Stimulated activated CD8-positive, alpha-beta memory T cell treated with anti-CD3 and anti-CD28 coated beads, Interleukin-15, amount 100 ng/mL, for 48 hours (primary cell): ENCODE results near the gene CD300H.

ENCODE experiments used
- DNase-seq, 2 donors: peaks; one replicate each; pipeline ENCODE4 v3.0.0-alpha.2; 2020; ENCODE audit warnings: low read depth in 2 of 2

CD300H gene

DNA sequence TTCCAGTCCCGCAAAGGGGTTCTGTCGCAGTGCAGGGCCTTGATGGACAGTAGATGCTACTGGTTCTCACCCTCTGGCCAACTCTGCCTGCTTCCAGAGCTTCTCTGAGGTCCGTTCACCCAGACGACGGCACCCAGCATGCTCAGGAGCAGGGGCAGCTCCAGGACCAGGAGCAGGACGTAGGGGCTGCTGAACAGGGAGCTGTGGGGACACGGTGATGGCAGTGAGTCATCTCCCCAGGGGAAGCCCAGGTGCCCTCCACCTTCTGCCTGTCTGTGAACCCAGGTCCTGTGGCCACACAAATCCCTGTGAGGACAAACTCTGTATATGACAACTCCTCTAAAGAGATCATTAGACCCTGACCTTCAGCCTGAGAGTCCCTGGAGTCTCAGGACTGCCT is 18.0 kb downstream of the CD300H start:
- DNase-seq, result no peak

- no peak for DNase-seq
These were observed 19.6 kb downstream of the CD300H start for GRCh38 chr17:74547736-74548135.

- no peak for DNase-seq
These were observed 20.0 kb downstream of the CD300H start for GRCh38 chr17:74547264-74547663.

DNA sequence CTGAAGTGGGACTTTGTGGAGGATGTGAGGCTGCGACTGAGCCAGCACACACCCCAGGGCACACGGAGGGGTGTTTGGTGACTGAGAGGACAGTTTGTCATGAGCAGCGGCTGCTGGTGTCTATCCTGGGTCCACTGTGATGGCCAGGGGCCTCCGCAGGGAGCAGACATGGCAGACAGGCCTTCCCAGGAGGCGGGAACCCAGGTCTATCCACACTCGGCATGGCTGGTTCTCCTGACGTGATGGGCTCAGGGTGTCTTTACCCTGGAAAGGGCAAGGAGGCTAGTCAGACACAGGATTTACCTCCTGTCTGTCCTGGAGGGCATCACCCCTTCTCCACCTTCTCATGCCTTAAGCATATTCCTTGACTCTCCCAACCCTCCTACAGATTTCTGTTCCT is 20.7 kb downstream of the CD300H start:
- no peak for DNase-seq

DNA sequence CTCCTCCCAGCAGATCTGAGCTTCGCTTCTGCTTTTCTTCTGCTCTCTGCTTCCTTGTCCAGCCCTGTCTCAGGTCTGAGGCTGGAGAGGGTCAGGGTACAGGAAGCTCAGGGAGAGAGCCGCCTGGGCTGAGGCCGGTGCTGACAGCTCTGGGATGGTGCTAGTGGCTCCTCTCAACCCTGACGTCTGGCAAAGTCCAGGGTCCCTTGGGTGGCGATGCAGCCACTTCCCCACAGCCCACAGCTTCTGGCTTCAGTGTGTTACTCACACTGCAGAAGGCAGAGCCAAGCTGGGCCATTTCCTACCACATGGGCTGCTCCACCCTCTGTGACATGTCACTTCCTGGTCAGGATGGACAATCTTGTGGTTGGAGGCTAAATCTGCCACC is 21.5 kb downstream of the CD300H start, which contains the start of gene CD300C:
Gene CD300C, minus strand, starts transcription at position 273 of the 388 bp plus-strand sequence. CDS start 333 bp downstream, outside the sequence.
- DNase-seq, result no peak

DNA sequence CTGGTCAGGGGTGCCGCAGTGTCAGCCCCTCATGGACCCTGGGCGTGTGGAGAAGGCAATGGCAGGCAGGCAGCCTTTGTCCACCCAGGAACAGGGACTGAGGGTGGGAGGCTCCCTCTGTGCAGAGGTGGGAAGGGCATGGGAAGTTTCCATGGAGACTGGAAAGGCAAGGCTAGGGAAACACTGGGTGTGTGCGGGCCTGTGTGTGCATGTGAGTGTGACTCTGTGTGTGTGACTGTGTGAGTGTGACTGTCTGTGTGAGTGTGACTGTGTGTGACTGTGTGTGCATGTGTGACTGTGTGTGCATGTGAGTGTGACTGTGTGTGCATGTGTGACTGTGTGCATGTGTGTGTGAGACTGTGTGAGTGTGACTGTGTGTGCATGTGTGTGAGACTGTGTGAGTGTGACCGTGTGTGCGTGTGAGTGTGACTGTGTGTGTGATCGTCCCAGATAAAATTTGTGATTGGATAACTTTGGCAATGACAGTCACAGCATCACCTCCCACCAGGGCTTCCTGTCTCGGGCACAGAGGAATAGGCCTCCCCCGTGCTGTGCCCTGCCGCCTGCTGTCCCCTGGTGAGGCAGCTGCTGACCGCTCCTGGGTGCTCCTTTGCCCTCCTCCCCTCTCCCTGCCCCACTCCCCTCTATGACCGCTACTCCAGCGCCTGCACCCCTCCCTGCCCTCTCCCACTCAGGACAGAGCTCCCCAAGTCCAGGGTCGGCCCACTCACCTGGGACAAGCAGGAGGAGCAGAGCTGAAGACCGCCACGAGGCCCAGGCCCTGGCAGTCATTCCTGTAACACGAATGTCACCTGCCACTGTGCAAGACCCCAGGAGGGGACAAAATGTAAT is 22.1 kb downstream of the CD300H start:
- no peak for DNase-seq

- no peak for DNase-seq
These were observed 23.2 kb downstream of the CD300H start for GRCh38 chr17:74543891-74544760.

DNA sequence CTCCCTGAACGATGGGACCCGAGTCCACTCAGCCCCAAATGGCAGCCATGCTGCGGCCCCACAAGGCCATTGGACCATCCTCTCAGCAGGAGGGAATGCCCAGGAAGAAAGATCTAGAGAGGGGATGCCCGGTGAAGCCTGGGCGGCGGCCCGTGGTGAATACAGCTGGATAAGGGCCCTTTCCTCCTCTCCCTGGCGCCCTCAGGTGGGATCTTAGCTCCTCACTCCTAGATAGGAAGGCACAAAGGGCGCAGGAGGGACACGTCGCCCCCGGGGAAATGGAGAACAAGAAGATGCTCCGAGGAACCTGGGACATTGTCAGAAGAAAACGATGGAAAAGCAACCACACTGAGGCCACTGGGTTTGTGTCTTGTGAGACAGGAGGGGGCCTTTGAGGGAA is 23.9 kb downstream of the CD300H start:
- no peak for DNase-seq

- no peak for DNase-seq
These were observed 24.5 kb downstream of the CD300H start for GRCh38 chr17:74542727-74543383.

- no peak for DNase-seq
These were observed 25.1 kb downstream of the CD300H start for GRCh38 chr17:74542166-74542565.

DNA sequence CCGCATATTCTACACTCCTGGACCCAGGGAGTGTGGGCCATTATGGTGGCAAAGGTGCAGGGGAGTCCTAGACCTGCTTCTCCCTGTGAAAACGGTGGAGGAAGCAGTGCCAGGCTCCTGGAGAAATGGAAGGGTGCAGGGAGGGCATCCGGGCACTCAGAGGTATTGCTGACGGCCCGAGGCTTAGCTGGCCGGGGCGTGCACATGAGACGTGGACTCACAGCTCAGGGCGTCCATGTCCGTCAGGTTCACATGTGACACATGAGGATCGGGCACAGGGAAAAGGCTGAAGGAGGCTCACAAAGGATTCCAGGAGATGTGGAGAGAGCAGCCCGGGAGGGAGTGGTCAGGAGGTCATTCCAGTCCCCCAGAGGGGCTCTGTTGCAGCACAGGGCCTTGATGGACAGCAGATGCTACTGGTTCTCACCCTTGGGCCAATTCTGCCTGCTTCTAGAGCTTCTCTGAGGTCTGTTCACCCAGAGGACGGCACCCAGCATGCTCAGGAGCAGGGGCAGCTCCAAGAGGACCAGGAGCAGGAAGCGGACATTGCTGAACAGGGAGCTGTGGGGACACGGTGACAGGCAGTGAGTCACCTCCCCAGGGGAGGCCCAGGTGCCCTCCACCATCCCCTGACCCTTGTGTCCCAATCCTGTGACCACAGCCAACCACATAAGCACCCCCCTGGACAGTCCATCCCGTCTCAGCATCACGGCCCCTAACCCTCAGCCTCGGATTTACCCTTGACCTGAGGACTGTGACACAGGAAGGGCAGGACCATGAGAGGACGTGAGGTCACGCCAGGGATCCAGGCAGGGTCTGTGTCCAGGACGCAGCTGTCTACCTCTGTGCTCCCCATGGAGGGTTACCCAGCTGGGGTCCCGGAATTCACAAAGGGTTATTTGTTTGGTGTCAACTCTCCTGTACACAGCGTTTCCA is 25.9 kb downstream of the CD300H start:
- DNase-seq, result no peak

DNA sequence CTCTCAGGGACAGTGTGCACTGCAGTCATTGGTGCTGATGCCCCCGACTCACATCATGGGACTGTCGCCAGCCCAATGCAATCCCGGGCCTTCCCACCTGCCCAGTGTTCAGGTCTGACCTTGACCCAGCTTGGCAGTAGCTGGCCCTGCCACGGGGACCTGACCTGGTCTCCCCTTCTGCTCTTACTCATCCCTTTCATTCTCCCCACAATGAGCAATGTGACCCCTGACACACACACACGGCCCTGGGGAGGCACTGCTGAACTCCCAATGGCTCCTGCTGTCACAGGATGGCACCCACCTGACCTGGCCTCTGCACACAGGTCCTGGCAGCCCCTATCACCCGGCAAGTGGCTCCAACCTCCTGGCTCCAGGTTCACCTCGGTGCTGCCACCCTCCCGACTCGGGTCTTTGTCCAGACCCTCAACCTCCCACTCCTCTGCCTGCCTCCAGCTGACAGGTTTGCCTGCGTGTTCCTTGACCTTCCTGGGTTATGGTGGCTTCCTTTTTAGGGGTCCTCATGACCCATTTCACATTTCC is 28.0 kb downstream of the CD300H start:
- DNase-seq, result no peak

GRCh38 chr17:74536890-74537289 is 30.4 kb downstream of the CD300H start:
- no peak for DNase-seq

DNA sequence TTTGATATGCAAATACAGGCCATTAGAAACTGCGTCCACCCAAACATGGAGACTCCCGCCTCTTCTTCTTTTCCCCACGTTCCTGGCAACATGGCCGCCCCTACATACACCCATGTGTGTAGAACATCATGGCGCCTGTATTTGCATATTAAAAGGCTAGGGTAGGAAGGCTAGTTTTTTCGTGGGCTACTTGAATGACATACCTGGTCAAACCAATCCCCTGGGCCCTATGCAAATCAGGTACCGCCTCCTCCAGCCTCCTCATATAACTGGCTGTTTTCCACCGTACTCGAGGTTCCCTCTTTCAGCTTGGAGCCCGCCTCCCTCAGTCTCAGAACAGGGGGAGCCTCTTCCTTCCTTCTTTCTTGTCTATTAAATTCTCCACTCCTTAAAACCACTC is 35.2 kb downstream of the CD300H start:
- DNase-seq, result no peak

DNA sequence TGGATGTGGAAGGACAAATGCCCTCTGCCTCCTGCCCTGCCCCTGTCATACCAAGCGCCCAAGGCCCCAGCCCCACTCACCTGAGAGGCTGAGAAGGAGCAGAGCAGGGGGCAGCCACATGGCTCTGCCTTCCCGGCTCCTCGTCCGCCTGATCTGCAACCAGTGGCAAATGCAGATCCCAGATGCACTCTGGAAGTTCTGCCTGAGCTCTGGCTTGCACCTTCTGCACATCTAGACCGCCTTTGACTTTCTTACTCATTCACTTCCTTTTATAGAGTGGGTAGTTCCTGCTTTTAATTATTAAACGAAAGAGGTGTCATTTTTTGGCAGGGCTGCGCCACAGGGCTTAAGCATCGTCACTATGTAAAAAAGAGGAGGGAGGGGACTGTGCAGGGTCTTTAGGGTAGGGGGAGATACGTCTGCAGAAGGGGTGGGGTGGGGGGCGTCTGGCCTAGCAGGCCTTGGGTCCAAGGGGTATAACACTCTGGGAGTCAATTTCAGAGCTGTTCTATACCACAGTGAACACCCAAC is 36.0 kb downstream of the CD300H start, which contains the start of gene CD300LB:
Gene CD300LB, minus strand, starts transcription at position 245 of the 531 bp plus-strand sequence. Its CDS starts 125 bp downstream, at position 120.
- no peak for DNase-seq

DNA sequence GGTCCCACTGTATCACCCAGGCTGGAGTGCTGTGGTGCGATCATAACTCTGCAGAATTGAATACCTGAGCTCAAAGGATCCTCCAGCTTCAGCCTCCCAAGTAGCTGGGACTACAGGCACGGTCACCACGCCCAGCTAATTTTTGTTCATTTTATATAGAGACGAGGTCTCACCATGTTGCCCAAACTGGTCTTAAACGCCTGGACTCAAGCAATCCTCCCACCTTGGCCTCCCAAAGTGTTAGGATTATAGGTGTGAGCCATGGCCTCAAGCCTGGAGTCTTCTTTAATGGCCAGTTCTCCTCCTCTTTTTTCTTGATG is 36.5 kb downstream of the CD300H start:
- DNase-seq, result no peak

DNA sequence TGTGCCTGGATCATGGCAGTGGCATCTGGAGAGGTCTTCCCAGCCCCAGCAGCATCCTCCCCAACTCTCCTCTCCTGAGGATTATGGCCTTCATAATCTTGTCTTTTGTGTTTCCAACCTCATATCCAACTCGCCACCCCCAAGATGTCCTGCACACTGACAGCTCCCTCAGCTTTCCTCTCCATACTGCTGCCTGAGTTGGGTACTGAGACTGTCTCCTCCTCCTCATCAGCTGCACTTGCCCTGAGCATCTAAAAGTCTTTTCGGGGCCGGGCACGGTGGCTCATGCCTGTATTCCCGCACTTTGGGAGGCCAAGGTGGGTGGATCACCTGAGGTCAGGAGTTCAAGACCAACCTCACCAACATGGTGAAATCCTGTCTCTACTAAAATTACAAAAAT is 38.1 kb downstream of the CD300H start:
- DNase-seq, result no peak

- DNase-seq, result no peak
These were observed 38.7 kb downstream of the CD300H start for GRCh38 chr17:74528491-74529199.

DNA sequence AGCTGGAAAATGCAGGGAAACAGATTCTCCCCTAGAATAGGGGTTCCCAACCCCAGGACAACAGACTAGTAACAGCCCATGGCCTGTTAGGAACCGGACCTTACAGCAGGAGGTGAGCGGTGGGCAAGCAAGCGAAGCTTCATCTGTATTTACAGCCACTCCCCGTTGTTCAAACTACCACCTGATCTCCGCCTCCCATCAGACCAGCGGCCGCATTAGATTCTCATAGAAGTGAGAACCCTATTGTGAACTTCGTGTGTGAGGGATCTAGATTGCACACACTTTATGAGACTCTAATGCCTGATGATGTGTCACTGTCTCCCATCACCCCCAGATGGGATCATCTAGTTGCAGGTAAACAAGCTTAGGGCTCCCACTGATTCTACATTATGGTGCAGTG is 39.6 kb downstream of the CD300H start:
- DNase-seq, result no peak

- no peak for DNase-seq
These were observed 40.2 kb downstream of the CD300H start for GRCh38 chr17:74527081-74527480.
